NCI-H1105 treated with DMSO at 0.1 percent for 48 hours (cell line): ENCODE results near the gene RFC3.
A peak's percentile ranks its signal among the peaks of the same experiment; 100 is the strongest.
"Not testable (repeated sequence)": the region's sequence is repeated elsewhere in the genome, so short reads cannot be mapped to it uniquely, and the experiment has no call there.

Source experiments
- DNase-seq: peaks from one replicate; lab custom pipeline; 2025; lab: John Stamatoyannopoulos, UW

The RFC3 gene

DNA sequence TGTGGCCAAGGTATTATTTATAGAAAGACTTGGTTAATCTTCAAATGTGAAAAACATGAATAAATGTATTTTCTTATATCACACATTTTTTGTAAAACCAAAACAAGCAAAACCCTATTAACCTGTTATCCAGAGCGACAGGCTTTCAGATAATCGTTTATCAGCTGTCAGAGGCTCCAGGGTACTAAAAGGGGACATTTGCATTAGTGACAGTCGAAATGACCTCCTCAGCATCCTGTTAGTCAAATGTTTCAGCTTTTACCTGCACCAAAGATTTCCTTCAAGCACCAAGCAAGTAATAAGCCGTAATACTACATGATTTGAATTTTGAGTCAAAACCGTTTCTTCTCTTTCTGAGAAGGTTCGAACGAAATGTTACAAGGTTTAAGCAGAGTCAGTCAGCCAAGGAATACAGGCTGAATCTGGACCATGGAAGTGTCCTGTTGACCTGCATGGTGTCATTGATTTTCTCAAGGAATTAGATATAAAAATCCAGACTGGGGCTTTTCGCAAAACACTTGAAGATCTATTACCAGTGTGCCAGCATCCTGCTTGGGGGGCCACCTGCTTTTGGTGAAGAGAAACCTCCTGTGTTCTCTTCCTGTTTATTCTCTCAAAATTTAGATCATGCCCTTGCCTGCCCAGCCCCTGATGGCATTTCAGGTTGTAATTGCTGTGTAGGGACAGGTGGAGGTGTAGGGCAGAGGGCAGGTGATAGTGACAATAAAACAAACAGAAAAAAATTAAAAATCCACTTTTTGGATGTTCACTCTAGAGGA lies 11.3 kb upstream of the RFC3 start:
- peak; percentile 49 for DNase-seq

DNA sequence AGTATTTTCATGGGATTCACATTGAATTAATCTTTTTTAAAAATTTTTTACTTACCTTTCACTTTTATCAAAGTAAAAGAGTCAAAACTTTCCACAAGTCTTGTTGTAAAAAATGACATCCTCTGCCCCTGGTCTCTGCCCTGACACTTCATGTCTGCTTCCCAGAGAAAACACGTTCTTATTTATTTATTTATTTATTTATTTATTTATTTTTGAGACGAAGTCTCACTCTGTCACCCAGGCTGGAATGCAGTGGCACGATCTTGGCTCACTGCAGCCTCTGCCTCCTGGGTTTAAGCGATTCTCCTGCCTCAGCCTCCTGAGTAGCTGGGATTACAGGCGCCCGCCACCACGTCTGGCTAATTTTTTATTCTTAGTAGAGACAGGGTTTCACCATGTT lies 5.1 kb upstream of the RFC3 start:
- DNase-seq, result not testable (repeated sequence)

- no peak for DNase-seq
These were observed 2.9 kb upstream of the RFC3 start for GRCh38 chr13:33815011-33815550.

- no peak for DNase-seq
These were observed 1.0 kb upstream of the RFC3 start for GRCh38 chr13:33816912-33817311.

- DNase-seq, result no peak
These were observed 442 bp upstream of the RFC3 start for GRCh38 chr13:33817513-33817900.

- no peak for DNase-seq
These were observed 7.1 kb downstream of the RFC3 start for GRCh38 chr13:33825083-33825482.

DNA sequence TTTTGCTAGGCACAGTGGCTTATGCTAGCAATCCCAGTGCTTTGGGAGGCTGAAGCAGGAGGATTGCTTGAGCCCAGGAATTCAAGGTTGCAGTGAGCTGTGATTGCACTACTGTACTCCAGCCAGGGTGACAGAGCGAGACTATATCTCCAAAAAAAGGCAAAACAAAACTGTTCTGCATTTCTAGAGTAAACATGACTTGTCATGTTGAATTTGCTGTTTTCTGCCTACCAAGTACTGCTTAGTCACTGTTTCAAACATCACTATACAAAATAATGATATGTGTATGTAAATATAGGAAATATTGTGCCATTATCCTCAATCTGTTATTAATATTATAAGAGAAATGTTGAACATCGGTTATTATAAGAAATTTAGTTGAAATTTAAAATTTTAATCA lies 9.2 kb downstream of the RFC3 start:
- no peak for DNase-seq

- no peak for DNase-seq
These were observed 10.6 kb downstream of the RFC3 start for GRCh38 chr13:33828431-33829129.

GRCh38 chr13:33832872-33833271 lies 14.9 kb downstream of the RFC3 start:
- DNase-seq, result no peak

- DNase-seq, result no peak
These were observed 20.7 kb downstream of the RFC3 start for GRCh38 chr13:33838647-33839046.

GRCh38 chr13:33840402-33840801 lies 22.5 kb downstream of the RFC3 start:
- no peak for DNase-seq

DNA sequence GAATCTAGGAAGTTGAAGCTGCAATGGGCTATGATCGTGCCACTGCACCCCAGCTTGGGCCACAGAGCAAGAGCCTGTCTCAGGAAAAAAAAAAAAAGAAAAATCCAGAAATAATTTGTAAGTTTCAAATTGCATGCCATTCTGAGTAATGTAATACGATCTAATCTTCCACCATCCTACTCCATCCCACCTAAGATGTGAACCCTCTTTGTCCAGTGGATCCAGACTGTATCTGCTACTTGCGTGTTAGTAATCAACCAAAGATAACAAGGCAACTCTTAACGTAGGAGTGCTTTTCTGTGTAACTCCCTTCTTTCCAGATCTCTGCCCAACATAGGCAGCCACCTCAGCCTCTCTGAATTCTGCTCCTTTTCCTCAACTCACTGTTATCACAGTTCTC lies 24.3 kb downstream of the RFC3 start:
- DNase-seq, result no peak

DNA sequence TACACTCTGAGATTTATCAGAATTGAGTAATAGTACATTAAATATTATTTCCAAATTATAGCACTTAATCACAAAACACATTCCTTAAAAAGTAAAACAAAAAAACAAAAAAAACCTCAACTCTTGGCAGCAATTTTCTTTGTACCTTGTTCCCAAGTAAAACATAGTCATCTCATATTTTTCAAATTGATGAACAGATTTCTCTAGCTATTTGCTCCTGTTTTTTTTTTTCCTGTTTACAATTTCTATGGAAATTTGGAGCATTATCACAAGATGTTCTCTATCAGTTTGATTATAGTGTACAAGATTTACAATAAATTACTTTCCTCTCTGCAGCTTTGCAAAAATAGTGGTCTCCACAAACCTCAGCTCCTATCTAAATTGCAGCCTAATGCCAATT lies 25.0 kb downstream of the RFC3 start:
- no peak for DNase-seq

DNA sequence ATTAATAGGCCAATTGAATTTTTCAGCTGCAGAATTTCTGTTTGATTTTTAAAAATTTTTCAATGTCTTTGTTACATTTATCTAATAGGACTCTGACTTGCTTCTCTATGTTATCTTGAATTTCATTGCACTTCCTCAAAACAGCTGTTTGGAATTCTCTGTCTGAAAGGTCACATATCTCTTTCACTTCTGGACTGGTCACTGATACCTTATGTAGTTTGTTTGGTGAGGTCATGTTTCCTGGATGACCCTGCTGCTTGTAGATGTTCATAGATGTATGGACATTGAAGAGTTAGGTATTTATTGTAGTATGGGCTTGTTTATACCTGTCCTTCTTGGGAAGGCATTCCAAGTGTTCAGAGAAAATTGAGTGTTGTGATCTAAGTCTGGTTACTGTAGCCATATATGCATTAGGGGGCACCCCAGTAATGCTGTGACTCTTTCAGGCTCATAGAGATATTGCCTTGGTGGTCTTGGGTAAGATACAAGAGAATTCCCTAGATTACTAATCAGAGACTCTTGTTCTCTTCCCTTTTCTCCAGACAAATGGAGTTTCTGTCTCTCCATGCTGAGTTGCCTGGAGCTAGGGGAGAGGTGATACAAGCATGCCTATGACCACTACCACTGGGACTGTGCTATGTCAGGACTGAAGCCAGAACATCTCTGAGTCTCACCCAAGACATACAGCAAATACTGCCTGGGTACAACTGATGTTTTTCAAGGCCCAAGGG lies 27.8 kb downstream of the RFC3 start:
- DNase-seq, result no peak

GRCh38 chr13:33846303-33847062 lies 28.5 kb downstream of the RFC3 start:
- no peak for DNase-seq

DNA sequence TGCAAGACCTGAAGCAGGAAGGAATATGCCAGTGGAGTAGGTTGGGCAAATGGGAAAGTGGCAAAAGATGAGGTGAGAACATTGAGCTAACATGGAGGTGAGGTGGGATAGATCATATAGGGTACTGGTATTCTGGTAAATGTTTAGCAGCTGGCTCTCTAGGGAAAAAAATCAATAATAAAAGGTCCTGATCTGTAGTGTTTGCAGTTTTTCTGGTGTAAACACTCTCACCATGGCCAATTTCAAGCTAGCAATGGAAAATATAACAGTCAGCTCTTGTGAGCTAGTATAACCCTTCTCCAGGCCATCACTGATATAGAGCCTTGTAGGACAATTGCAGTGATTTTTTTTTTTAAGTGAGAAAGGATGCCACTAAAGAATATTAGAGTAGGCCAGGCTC lies 31.3 kb downstream of the RFC3 start:
- no peak for DNase-seq

GRCh38 chr13:33855371-33855895 lies 37.5 kb downstream of the RFC3 start:
- DNase-seq, result no peak

- no peak for DNase-seq
These were observed 41.8 kb downstream of the RFC3 start for GRCh38 chr13:33859691-33860303.

GRCh38 chr13:33860526-33860925 lies 42.6 kb downstream of the RFC3 start:
- DNase-seq, result no peak

- DNase-seq, result peak; percentile 42
These were observed 44.1 kb downstream of the RFC3 start for GRCh38 chr13:33862016-33862415.

GRCh38 chr13:33863188-33863789 lies 45.3 kb downstream of the RFC3 start:
- no peak for DNase-seq
